T1000 (cell line): Measurements from ENCODE around the gene CRTAP.
A peak's percentile ranks its signal among the peaks of the same experiment; 100 is the strongest.
"Not testable (repeated sequence)": the region's sequence is repeated elsewhere in the genome, so short reads cannot be mapped to it uniquely, and the experiment has no call there.

Experiments used
- DNase-seq: peaks from one replicate; lab custom pipeline; 2025; ENCODE audit warnings: mixed read lengths; lab: John Stamatoyannopoulos, UW

CRTAP gene

GRCh38 chr3:33099701-33100100 lies 14.1 kb upstream of the CRTAP start:
- no peak for DNase-seq

DNA sequence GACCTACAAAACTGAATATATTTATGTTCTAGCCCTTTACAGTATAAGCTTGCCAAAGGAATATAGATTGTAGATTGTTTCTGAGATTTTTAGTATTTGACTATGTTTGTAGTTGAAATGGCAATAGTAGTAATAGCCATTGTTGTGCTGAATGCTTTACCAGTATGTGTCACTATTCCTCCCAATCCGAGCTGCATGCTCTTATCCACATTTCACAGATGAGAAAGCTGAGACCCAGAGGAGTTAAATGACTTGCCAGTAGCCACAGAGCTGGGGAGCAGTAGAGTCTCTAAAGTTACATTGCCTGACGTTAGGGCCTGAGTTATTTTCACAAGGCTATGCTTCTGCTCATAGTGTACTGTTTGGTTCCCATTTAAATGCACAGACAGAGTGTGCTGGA lies 13.6 kb upstream of the CRTAP start:
- no peak for DNase-seq

GRCh38 chr3:33103034-33103433 lies 10.8 kb upstream of the CRTAP start:
- DNase-seq = no peak

DNA sequence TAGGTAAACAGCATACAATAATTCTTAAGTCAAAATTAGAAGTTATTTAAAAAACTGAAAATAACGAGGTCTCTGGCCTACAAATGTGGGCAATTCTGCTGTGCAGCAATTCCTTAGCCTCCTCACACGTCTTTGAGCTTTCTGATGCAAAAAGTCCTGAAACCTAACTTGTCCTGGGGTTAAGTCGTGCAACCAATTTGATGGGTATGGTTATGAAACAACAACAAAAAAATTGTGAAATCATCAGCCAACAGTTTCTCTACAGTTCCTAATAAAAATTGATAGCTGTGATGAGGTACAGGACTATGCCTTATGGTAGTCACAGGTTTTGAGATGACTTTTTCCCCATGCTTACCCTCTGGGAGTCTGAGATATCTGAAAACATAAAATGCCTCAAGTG lies 10.3 kb upstream of the CRTAP start:
- DNase-seq = no peak

DNA sequence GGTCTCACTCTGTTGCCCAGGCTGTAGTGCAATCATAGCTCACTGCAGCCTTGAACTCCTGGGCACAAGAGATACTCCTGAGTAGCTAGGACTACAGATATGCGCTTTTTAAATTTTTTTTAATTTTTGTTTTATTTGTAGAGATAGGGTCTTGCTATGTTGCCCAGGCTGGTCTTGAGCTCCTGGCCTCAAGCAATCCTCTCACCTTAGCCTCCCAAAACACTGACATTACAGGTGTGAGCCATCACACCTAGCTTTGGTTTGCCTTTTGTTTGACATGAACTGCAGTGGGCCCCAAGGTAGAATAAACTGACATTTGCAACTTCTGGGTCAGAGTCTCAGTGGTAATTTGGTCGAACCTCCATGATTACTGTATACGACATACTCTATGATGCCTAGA lies 9.0 kb upstream of the CRTAP start:
- DNase-seq = no peak

- DNase-seq = no peak
Observed at GRCh38 chr3:33105341-33105948, 8.4 kb upstream of the CRTAP start.

DNA sequence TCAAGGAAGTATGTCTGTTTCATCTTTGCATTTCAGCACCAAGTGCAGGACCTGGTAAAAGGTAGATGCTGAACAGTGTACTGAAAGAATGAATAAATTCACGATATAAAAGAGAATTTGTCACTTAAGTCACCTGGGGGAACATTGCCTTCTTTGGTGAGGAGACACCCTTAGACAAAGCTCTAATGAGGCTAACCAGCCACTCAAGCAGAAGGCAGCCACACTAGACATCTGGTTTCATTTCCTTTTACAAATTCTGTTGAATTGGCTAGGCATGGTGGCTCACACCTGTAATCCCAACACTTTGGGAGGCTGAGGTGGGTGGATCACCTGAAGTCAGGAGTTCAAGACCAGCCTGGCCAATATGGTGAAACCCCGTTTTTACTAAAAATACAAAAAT lies 7.0 kb upstream of the CRTAP start:
- DNase-seq = not testable (repeated sequence)

DNA sequence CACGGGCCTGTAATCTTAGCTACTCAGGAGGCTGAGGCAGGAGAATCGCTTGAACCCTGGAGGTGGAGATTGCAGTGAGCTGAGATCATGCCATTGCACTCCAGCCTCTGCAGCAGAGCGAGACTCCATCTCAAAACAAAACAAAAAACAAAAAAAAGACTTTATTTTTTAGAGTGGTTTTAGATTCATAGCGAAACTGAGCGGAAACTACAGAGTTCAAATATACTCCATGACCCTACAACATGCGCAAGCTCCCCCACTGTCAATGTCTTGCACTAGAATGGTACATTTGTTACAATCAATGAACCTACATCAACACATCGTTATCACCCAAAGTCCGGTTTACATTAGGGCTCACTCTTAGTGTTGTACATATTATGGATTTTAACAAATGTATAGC lies 2.2 kb upstream of the CRTAP start:
- DNase-seq = no peak

DNA sequence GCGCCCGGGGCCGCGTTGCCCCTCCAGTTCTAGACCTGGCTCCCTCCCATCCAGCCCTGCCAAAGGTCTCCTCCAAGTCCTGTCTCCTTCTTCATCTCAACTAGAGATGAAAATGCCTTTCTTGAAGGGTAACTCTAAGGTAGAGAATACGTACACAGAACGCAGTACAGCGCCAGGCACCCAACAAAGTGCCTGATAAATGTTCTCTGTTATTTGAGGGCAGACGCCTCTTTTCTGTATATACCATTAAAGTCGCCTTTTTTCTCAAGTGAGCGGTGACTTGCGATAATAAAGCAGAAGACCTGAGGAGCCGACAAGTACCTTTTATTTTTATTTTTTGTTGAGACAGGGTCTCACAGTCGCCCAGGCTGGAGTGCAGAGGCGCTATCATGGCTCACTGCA lies 809 bp downstream of the CRTAP start:
- no peak for DNase-seq

- peak; percentile 41 for DNase-seq
Observed at GRCh38 chr3:33115024-33115768, 1.4 kb downstream of the CRTAP start.

DNA sequence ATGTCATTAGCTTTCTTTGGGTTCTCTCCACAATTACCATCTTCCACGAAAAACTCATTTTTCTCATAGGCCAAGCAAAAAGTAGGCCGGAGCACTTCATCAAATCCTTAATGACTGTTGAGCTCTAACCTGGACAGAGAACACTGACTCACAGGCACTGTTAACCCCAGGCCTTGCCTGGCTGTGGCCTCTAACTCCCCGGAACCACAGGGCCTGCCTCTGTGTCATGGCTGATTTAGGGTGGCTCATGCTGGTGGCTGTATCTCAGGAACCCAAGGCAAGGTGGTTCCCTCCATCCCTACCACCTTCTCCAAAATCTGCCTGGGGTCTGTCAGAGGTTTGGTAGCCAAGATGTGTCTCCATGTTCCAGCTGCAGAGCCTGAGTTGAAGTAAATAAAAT lies 3.6 kb downstream of the CRTAP start:
- DNase-seq = no peak

GRCh38 chr3:33119891-33120290 lies 6.1 kb downstream of the CRTAP start:
- no peak for DNase-seq

GRCh38 chr3:33122991-33123390 lies 9.2 kb downstream of the CRTAP start:
- no peak for DNase-seq

DNA sequence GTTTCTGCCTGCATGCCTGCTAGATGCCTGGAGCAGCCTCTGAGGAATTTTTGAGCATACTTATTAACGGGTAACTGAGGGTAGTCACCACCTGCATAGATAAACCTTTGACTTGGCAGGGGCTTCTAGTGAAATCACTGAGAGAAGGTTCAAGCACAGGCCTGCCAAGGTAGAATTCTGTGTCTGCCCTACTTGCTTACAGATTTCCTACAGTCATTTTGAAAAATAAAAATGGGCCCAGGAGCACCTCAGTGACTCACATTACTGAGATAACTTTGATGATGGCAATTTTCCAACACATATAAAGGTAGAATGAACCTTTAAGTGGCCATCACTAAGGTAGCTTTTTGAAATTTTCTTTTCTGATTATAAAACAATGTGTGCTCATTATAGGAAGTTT lies 10.8 kb downstream of the CRTAP start:
- DNase-seq = no peak

DNA sequence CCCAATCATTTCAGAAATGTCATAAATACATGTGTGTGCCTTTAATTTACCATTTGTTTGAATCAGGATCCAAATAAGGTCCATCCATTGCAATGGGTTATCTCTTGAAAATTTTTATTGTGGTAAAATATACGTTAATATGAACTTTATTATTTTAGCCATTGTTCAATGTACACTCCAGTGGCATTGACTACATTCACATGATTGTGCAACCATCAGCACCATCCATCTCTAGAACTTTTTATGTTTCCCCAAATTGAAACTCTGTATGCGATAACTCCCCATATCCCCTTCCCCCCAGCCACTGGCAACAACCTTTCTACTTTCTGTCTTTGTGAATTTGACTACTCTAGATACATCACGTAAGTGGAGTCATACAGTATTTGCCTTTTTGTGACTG lies 12.0 kb downstream of the CRTAP start:
- DNase-seq = no peak

GRCh38 chr3:33128706-33129105 lies 14.9 kb downstream of the CRTAP start:
- DNase-seq = no peak

- DNase-seq = no peak
Observed at GRCh38 chr3:33130144-33130543, 16.3 kb downstream of the CRTAP start.

- peak; percentile 33 for DNase-seq
Observed at GRCh38 chr3:33131331-33132018, 17.7 kb downstream of the CRTAP start.

DNA sequence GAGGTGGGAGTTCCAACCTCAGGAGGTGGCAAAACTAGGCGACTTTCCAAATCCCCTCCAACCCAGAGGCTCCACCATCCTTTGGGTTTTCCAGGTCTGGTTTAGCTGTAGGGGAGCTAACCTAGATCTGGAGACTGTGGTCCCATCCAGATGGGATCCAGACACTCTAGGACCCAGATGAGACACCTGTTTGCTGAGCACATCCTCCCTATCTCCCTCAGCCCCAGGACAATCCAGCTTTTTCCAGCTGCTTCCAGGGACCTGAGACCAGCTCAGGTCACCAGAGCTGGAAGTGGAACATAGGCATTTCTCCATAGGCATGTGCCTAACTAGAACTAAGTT lies 18.2 kb downstream of the CRTAP start:
- no peak for DNase-seq

DNA sequence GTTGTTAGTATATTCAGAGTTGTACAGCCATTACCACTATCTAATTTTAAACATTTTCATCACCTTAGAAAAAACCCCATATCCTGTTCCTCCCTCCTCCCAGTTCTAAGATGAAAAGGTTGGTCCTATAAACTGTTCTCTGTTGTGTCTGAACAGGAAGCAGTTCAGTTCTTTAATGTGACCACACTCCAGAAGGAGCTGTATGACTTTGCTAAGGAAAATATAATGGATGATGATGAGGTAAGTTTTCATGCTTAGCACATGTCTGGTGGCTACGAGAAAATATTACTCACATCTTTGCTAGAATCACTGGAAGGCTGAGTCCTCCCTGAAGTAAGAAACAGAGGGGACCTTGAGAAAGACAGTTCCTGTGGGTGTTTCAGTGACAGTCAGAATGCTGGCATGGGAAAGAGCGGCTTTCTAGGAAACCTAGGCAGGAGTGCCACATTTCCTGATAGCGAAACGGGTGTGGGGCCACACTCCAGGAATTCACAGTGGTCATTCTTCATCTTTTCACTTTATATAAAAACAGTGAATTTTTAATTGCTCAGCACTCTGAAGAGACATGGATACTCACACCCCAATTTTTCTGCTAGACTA lies 20.3 kb downstream of the CRTAP start:
- DNase-seq = no peak

DNA sequence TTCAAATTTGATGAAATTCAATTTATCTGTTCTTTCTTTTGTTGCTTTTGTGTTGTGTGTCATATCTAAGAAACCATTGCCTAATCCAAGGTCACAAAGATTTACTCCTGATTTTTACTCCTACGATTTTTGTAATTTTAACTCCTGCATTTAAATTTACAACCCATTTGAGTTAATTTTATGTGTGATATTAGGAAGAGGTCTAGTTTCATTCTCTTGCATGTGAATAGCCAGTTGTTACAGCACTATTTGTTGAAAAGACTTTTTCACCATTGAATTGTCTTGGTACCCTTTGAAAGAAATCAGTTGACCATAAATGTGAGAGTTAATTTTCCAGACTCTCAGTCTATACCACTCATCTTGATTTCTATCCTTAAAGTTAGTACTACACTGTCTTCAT lies 23.9 kb downstream of the CRTAP start:
- DNase-seq = no peak

DNA sequence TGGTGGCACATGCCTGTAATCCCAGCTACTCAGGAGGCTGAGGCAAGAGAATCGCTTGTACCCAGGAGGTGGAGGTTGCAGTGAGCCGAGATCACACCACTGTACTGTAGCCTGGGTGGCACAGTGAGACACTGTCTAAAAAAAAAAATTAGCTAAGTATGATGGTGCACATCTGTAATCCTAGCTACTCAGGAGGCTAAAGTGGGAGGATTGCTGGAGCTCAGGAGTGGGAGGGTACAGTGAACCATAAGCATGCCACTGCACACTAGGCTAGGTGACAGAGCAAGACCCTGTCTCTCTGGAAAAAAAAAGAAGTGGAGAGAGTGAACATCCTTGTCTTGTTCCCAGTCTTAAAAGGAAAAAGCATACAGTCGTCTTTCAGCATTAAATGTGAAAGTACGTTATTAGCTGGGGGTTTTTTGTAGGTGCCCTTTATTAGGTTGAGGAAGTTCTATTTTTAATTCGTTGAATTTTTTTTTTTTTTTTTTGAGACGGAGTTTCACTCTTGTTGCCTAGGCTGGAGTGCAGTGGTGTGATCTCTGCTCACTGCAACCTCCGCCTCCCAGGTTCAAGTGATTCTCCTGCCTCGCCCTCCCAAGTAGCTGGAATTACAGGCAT lies 25.3 kb downstream of the CRTAP start:
- DNase-seq = not testable (repeated sequence)

DNA sequence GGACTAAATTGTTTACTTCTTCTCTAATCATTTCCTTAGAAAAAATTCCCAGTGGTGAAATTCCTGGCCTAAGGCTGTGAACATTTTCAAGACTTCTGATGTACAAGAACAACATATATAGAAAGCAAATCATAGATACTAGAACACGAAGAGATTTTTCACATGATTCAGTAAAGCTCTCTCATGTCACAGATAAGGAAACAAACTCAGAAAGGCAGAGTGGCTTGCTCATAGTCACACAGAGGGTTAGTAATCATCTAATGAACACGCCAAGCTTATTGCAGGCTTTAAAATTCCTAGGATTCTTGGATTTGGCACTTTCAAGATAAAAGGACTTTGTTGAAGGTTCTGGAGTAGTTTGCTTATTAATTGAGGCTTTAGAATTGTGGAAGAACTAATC lies 26.2 kb downstream of the CRTAP start:
- DNase-seq = no peak
